ENCODE results near the gene SHISA9.

GRCh38 chr16:13014476-13014875, 113.1 kb downstream of the SHISA9 start:
- TF ChIP-seq CTCF (IDR thresholded peaks at IDR 0.05) (no peak), POLR2A (IDR thresholded peaks at IDR 0.05) (no peak)
